ENCODE measurements around the gene CD79A.

The CD79A gene

DNA sequence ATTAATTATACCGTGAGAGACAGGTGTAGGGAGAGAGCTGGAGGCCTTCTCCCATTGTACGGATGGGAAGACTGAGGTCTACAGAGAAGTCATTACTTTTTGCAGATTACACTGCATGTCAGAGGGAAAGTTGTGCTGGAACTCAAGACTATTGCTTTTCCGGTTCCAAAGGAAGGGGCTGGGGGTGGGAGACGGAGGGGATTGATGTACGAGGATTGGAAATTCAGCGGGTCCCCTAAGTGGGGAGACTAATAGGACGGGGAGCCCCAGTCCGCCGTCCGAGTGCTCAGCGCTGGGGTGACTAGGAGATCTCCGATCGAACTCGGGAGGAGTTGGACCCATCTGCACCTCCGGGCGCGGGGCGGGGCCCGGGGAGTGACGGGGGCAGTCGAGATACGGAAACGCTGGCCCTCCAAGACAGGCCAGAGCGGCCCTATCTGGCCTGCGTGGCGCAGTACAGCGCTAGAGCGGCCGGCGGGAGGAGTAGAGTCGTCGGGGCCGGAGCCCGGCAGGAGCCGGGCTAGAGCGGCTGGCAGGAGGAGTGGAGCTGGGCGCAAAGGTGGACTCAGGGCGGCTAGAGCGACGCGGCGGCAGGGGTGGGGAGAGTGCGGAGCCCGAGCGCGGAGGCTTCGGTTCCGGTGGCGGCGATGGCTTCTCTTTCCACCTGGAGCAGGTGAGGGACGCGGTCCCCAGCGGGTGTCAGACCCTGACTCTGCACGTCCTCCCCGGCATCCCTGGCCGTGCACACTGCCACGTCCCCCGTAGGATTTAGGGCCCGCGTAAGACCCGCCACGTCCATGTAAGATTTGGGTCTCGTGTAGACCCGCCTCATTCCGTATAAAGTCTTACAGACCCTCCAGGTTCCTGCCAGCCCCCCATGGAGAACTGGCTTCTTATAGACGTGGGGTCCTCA is 7.0 kb downstream of the CD79A start:
- DNase-seq (ENCODE audit: low read depth), result peak; percentile 78

DNA sequence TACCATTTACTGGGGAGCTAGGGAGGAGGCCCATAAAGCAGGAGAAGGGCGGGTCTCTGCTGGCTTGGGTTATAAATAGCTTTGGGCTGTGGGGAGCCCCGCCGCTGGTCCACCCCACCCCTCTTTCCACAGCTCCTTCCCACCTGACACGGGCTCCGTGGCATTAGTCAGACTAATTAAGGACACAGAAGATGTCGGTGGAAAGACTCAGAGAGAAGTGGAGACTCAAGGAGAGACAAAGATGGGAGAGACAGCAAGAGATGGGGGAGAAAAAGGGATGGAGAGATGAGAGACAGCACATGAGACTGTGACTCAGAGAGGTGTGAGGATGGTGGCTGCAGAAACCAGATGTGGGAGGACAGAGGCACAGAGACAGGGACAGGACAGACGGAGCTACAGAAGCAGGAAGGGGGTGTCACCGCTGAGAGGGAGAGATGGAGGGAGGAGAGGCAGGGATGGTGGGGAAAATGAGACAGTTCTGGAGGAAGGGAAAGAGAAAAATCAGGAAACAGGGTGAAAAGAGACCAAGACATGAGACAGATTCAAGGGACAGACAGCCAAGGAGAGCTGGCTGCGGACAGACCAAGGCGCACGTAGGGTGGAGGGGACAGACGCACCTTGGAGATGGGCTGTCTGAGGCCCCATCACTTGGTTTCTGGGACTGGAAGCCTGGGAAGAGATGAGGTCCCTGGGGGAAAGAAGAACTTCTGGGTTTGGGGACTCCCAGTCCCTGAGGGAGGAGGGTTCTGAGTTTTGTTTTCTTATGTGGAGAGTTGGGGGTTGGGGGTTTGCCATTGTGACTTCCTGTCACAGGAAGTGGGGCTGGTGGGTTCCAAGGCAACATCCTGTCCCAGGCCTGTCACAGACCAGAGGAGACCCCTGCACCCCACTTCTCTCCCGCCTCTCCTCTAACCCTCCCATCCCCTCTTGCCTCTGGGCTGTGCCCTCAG is 10.0 kb downstream of the CD79A start:
- no peak for DNase-seq (ENCODE audit: low read depth)

DNA sequence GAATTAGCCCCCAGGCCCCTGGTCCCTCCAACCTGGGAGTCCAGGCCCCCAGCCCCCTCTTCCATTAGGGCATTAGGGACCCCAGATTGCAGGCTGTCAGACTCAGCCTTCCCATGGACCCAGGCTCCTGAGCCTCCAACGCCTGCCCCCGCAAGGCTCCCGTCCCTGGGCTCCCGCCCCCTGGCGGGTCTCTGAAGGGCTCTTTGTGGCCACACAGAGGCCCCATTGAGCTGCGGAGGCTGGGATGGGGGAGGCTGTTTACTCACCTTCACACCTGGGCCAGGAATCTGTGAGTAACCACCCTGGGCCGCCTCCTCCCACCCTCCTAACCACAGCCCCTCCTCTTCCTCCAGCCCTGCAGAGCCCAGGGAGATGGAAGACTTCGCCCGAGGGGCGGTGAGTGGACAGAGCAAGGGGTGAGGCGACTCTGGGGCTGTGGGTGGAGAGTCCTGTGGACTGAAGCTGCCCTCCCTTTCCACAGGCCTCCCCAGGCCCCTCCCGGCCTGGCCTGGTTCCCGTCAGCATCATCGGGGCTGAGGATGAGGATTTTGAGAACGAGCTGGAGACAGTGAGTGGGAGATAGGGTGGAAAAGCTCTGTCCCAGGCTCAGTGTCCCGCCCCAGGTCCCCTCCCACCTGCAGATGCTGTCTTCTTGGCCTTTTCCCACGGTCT is 10.8 kb downstream of the CD79A start:
- DNase-seq (ENCODE audit: low read depth), result no peak

DNA sequence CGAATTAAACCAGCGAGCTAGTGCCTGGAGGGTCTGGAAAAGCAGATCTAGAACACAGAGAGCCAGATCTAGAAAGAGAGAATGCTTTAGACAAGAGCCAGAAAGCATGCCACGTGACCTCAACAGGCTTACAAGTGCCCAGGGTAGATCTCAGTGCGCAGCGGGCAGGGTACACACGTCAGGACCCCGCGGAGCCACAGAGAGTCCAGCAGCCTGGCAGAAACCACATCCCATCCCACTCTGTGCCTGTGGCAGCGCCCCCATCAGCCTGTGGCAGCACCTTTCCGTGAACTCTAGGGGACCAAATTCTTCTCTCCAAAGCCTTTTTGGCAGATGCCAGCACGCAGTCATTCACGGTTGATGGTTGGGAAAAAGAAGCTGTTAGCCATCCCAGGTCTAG is 11.8 kb downstream of the CD79A start:
- no peak for DNase-seq (ENCODE audit: low read depth)

DNA sequence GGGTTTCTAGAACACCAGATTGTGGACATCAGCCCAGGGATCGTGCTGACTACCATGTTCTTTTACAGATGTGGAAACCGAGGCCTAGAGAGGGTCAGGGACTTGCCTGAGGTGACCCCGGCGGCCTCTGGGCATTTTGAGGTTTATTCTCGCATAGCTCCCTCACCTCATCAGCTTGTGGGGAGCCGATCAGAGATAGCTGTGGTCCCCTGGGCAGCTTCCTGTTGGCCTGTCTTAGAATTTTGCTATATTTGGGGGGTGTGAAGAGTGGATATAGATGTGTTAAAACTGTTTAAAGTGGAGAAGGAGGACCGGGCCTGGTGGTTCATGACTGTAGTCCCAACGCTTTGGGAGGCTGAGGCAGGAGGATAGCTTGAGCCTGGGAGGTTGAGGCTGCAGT is 12.8 kb downstream of the CD79A start:
- no peak for DNase-seq (ENCODE audit: low read depth)

DNA sequence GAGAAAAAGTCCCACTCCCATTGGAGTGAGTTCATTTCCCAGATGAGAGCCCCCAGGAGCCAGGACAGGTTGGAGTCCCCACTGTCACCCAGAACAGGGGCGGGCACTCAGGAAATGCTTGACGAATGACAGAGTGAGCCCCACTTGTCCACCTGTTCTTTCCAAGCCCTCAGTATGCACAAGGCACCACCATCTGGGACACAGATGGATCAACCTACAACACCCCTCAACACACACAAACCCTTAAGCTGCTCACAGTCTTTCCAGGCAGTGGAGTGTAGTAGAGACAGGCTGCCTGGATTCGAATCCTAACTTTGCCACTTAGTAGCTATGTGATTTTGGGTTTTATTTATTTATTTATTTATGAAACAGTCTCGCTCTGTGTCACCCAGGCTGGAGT is 13.9 kb downstream of the CD79A start:
- DNase-seq (ENCODE audit: low read depth), result no peak

DNA sequence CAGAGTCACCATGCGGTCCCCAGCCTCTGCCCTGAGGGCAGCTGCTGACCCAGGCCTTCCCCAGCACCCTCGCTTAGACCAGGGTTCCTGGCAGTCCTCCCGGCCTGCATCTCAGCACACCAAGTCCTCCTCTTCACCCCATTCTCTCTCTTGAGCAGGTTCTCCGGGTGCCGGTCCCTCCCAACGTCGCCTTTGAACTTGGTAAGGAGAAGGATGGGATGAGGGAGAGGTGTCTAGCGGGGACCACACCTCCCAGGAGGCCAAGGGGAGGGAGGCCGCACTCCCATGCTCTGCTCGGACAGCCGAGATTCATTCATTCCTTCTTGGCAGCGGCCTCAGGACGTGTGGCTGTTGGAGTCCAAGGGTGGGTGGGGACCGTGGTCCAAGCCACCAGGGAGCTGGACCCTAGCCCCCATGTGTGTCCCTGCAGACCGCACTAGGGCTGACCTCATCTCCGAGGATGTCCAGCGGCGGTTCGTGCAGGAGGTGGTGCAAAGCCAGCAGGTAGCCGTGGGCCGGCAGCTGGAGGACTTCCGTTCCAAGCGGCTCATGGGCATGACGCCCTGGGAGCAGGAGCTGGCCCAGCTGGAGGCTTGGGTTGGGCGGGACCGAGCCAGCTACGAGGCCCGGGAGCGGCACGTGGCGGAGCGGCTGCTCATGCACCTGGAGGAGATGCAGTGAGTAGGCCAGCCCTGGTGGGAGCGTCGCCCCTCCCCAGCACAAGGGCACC is 15.3 kb downstream of the CD79A start:
- DNase-seq (ENCODE audit: low read depth), result no peak

DNA sequence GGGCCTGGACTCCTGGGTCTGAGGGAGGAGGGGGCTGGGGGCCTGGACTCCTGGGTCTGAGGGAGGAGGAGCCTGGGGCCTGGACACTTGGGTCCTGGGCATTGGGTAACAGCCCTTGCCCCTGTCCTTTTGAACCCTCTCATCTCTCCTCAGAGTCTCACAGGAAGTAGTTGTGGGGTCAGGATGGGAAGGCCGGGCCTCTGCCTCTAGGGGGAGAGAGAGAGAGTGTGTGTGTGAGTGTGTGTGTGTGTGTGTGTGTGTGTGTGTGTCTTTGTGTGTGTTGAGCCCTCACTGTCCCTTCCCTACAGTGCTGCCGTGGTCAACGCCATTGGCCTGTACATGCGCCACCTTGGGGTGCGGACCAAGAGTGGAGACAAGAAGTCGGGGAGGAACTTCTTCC is 16.8 kb downstream of the CD79A start:
- DNase-seq (ENCODE audit: low read depth), result no peak

DNA sequence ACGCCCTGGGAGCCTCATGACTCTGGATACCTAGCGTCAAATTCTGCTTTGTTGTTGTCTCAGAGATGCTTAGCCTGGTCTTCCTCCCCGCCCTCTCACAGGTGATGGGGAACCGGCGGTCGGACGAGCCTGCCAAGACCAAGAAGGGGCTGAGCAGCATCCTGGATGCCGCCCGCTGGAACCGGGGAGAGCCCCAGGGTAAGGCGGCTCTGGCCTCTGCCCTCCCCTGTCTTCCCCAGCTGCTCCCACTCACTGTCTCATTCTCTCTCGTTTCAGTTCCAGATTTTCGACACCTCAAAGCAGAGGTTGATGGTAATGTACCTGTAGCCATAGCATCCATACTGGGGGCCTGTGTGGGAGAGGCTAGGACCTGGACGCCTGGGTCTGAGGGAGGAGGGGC is 17.3 kb downstream of the CD79A start:
- DNase-seq (ENCODE audit: low read depth), result no peak

DNA sequence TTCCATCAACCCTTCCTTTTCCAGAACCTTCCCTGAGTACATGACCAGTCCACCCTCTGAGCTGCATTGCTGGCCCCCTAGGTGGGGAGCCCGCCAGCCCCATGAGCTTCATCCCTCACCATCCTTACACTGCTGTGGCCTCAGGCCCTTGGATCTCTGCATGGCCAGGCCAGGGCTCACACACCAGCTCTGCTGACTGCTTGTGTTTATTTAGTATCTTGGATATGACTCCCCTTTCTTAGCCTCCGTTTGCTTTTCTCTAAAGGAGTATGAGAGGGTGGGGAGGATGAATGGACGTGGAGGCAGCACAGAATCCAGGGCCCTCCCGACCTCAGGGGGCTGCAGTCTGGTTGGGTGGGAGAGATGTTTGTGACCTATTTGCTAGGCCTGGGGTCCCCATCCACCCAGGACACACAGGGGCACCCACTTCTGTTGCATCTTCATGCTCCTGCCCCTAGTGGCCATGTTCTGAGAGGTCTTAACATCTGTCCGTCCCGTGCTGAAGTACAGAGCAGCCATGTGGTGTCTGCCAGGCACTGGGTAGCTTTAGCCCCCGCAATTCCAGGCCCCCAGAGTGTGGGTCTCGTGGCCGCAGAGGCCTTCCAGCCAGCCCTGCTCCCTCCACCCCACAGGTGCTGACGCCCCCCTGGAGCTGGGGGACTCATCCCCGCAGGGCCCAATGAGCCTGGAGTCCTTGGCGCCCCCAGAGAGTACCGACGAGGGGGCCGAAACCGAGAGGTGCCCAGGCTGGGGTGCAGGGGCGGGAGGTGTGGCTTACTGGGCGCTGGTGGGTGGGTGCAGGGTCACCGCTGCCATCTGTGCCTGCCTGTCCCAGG is 18.9 kb downstream of the CD79A start:
- DNase-seq (ENCODE audit: low read depth), result no peak

DNA sequence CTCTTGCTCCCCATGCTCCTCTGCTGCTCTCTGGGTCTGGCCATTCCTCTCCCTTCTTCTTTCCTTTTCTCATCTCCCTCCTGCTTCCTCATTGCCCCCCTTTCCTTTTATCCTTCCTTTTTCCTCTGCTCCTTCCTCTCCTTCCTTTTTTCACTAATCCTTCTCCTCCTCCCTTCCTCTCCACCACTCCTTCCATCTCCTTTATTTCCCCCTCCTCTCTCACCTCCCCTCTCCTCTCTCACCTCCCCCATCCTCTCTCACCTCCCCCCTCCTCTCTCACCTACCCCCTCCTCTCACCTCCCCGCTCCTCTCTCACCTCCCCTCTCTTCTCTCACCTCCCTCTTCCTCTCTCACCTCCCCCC is 19.5 kb downstream of the CD79A start:
- DNase-seq (ENCODE audit: low read depth), result no peak

DNA sequence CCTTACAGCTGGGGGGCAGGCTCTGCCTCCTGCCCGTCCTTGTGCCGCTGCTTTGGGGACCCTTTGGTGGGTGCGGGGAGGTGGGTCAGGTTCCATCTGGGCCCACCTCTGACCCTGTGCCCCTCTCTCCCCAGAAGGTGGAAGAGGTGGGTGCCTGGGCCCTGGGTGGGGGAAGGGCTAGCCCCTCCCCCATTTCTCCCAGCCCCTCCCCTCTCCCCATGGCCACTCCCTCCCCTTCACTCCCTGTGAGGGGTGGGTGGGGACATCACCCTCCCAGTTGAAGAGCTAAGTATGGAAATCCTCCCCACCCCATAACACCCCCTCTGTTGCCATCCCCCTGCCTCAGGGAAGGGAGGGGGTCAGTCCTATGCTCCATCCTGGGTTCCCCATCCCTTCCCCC is 20.1 kb downstream of the CD79A start:
- no peak for DNase-seq (ENCODE audit: low read depth)

DNA sequence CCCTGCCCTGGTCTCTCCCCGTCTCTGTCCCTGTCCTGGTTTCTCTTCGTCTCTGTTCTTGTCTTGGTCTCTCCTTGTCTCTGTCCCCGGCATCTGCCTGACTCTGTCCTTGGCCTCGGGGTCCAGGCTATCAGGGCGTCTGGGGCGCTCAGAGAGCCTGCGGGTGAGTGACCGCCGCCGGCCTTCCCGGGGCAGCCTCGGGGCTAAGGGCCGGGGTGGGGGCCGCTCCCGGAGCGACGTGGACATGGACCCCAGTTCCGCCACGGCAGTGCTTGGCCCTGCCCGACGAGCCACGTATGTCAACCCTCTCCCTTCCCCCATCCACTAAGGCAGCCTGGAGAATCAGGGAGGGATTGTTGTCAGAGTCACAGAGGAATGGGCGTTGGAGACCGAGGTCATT is 20.7 kb downstream of the CD79A start:
- DNase-seq (ENCODE audit: low read depth), result no peak

DNA sequence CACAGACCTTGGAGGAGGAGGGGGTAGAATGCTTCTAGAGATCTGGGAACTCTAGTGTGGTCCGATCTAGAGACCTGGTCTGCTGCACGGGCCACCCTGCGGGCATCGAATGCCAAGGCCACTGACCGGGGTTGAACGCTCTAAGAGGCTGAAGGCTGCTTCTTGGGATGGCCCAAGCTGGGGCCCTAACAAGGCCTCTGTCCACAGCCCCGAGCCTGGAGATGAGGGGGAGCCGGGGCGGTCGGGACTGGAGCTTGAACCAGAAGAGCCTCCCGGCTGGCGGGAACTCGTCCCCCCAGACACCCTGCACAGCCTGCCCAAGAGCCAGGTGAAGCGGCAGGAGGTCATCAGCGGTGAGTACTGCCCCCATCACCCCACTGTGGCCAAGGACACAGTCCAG is 21.2 kb downstream of the CD79A start:
- DNase-seq (ENCODE audit: low read depth), result no peak

DNA sequence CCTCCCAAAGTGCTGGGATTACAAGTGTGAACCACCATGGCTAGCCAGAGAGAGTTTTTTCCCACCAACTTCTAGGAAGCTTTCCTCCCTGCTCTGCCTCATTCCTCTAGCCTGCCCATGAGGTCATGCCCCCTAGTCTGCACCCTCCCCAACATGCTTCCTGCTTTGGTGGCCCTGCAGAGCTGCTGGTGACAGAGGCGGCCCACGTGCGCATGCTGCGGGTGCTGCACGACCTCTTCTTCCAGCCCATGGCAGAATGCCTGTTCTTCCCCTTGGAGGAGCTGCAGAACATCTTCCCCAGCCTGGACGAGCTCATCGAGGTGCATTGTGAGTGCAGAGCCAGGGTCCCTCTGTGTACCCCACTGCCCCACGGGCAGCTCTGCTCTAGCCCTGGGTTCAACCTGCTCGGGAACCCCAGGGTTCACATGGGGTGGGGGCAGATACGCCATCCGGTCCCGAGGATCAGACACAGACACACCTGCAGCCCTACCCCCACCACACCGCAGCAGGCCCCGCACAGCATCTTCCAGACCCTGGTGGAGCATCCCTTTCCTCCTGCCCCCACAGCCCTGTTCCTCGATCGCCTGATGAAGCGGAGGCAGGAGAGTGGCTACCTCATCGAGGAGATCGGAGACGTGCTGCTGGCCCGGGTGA is 24.8 kb downstream of the CD79A start:
- DNase-seq (ENCODE audit: low read depth), result no peak

DNA sequence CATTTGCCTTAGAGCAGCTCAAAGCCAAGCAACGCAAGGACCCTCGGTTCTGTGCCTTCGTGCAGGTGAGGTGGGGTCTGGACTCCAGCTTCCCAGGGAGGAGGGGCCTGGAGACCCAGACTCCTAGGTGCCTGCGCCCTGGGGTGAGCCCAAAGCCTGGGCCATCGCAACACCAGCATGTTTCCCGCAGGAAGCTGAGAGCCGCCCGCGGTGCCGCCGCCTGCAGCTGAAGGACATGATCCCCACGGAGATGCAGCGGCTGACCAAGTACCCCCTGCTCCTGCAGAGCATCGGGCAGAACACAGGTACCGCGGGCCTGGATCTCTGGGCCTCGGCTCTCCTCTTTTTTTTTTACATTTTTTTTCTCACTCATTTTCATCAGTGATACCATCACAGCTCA is 25.5 kb downstream of the CD79A start:
- no peak for DNase-seq (ENCODE audit: low read depth)

DNA sequence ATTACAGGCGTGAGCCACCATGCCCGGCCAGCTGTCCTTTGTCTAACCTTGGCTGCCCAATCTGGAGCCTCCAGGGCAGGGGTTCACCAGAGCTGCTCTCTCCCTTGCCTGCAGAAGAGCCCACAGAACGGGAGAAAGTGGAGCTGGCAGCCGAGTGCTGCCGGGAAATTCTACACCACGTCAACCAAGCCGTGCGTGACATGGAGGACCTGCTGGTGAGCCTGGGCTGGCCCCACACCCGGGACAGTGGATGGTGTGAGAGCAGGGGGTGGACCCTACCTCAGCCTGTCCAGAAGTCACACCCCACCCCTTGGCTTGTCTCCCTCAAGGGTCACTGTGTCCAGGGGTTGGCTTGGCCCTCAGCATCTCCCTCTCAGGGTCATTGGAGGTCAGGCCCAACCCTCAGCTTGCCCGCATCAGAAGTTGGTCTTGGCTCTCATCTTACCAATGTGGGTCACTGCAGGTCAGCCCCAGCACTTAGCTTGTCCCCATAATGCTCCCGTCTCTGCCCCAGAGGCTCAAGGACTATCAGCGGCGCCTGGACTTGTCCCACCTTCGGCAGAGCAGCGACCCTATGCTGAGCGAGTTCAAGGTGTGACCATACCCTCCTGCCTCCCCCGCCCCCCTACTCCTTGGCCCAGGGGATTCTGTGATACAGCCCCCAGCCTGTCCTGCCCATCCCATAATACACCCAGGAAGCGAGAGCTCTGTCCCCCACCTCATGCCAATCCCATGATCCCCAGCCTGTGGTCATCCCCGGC is 26.3 kb downstream of the CD79A start:
- no peak for DNase-seq (ENCODE audit: low read depth)

DNA sequence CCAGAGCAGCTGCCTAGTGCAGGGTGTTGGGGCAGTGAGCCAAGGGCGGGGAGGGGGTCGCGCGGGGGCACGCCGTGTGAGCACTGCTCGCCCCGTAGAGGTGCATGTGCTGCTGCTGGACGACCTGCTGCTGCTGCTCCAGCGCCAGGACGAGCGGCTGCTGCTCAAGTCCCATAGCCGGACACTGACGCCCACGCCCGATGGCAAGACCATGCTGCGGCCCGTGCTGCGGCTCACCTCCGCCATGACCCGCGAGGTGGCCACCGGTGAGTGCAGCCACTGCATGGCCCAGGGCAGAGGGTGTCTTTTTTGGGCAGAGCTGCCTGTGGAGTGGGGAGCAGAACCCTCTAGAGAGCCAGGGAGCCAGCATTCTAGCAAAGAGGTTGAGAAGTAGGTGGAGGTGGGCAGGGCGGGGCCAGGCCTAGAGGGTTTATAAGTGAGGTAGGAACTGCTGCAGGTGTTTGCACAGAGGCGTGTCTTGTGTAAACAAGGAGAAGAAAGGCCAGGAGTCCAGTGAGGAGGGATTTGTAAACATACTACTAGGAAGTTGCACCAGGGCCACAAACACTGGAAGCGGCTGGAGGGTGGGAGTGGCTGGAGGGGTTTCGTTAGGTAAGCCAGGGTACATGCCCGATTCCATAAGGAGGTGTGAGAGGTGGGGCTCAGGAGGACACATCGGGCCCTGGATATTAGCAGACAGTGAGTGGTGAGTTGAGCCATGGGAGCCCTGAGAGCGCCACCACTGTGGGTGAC is 27.2 kb downstream of the CD79A start:
- DNase-seq (ENCODE audit: low read depth), result no peak

Data from HS-5 (cell line).